NCI-H187 (cell line): Measurements from ENCODE around the gene FDX1.

Source experiments
- DNase-seq, 2 experiments: peaks; one replicate each; lab custom pipeline; 2025; lab: John Stamatoyannopoulos, UW

The FDX1 gene

GRCh38 chr11:110508786-110509185 lies 79.0 kb downstream of the FDX1 start:
- DNase-seq, result no peak

- DNase-seq, result no peak
These were observed 79.7 kb downstream of the FDX1 start for GRCh38 chr11:110509472-110509871.

GRCh38 chr11:110512026-110512425 lies 82.3 kb downstream of the FDX1 start:
- DNase-seq, result no peak

GRCh38 chr11:110513259-110513801 lies 83.6 kb downstream of the FDX1 start:
- DNase-seq, result no peak

DNA sequence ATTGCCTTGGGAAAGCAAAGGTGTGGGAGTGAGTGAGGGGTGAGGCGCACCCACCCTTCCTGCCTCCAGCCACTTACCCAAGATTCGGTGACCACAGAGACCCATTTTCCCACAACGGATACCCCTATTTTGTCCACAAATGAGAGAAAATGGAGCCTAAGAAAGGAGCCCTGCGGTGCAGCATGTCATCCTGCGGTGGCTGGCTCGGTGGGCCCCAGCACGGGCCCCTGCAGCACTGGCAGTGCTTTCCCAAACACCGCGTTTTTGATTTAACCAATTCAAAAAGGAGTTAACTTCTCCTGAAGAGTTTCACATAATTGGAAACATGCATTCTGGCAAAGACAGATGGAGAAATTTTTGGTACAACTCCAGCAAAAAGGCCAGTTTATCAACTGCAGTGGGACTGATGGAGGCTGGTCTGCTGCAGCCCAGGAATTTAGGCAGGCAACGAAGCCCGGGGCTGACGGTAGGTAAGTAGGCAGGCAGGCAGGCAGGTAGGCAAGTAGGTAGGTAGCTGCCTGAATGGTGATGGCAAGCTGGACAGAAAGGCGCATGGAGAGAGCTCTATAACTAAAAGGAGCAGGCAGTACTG lies 84.2 kb downstream of the FDX1 start:
- DNase-seq, result no peak
